GM15510 (cell line): Measurements from ENCODE around the gene AKAP8L.

ENCODE experiments used
- POLR2A ChIP-seq: IDR thresholded peaks from 3 replicates; pipeline ENCODE4 v1.6.1; 2011; ENCODE audit warnings: borderline replicate concordance; ENCODE audit not compliant: insufficient read length; ENCODE audit errors: extremely low read depth

AKAP8L gene

GRCh38 chr19:15430526-15431120, 11.8 kb upstream of the AKAP8L start:
- TF ChIP-seq POLR2A, result no peak

GRCh38 chr19:15429825-15430467, 11.2 kb upstream of the AKAP8L start:
- TF ChIP-seq POLR2A, result no peak

- no peak for TF ChIP-seq POLR2A
These were observed 10.4 kb upstream of the AKAP8L start for GRCh38 chr19:15428956-15429824.

- TF ChIP-seq POLR2A, result no peak
These were observed 9.2 kb upstream of the AKAP8L start for GRCh38 chr19:15427991-15428471.

- TF ChIP-seq POLR2A, result no peak
These were observed 8.5 kb upstream of the AKAP8L start for GRCh38 chr19:15427350-15427700.

GRCh38 chr19:15426485-15427349, 7.9 kb upstream of the AKAP8L start:
- TF ChIP-seq POLR2A, result no peak

- no peak for TF ChIP-seq POLR2A
These were observed 6.6 kb upstream of the AKAP8L start for GRCh38 chr19:15425321-15425950.

- TF ChIP-seq POLR2A, result no peak
These were observed 6.0 kb upstream of the AKAP8L start for GRCh38 chr19:15424692-15425272.

- TF ChIP-seq POLR2A, result no peak
These were observed 5.3 kb upstream of the AKAP8L start for GRCh38 chr19:15424121-15424520.

GRCh38 chr19:15423130-15423529, 4.3 kb upstream of the AKAP8L start:
- TF ChIP-seq POLR2A, result no peak

- no peak for TF ChIP-seq POLR2A
These were observed 3.7 kb upstream of the AKAP8L start for GRCh38 chr19:15422296-15423075.

- TF ChIP-seq POLR2A, result no peak
These were observed 3.0 kb upstream of the AKAP8L start for GRCh38 chr19:15421721-15422260.
